A549 (cell line): ENCODE data around the gene TSR3. TPM values are rescaled to one million over a fixed set of nuclear protein-coding genes. Genes with fewer than 3 reads are reported as not detected.

Source experiments
- ATAC-seq, 2 experiments: fragments of 200-7000 bp in 1 of 2; fragments of >200 bp in 1 of 2; cut with Nextera tagmentation in 1 of 2; cut with Tn5 transposase in 1 of 2; 3 replicates each; pipeline versions ENCODE4 v1.8.0 to v1.9.1; 2018 to 2020; ENCODE audit warnings: mild to moderate bottlenecking in 1 of 2, moderate library complexity in 1 of 2
- CTCF ChIA-PET: fragments of 300-600 bp; sonication (Branson Sonifier 250); formaldehyde crosslinking; extraction: SDS; loops from one replicate; lab custom pipeline; 2021; ENCODE audit warnings: antibody characterized with exemption, inconsistent platforms; lab: Yijun Ruan, JAX
- POLR2A ChIA-PET: fragments of 350-600 bp; formaldehyde crosslinking; extraction: SDS; loops from one replicate; lab custom pipeline; 2021; ENCODE audit warnings: antibody characterized with exemption, inconsistent platforms; lab: Yijun Ruan, JAX
- DNase-seq, 2 experiments: peaks; one replicate each; pipeline versions ENCODE4 v3.0.0 to v3.0.0-alpha.2; 2011 to 2016; ENCODE audit warnings: low read depth in 1 of 2, low spot score in 1 of 2
- FAIRE-seq: peaks from 2 replicates; lab custom pipeline; 2011; peaks lifted over from hg19 to GRCh38; lab: Jason Lieb, UNC
- H3K27ac ChIP-seq, 2 experiments: fragments of >200 bp; sonication (Bioruptor Twin); formaldehyde crosslinking; 3 replicates each; pipeline ENCODE4 v1.5.1; 2016 to 2017
- H3K4me1 ChIP-seq: fragments of >200 bp; sonication (Bioruptor Twin); formaldehyde crosslinking; 3 replicates; pipeline ENCODE4 v1.6.1; 2016
- H3K4me2 ChIP-seq: fragments of >200 bp; sonication (Bioruptor Twin); formaldehyde crosslinking; 3 replicates; pipeline ENCODE4 v1.6.1; 2016
- H3K4me3 ChIP-seq: fragments of >200 bp; sonication (Bioruptor Twin); formaldehyde crosslinking; 3 replicates; pipeline ENCODE4 v1.5.1; 2016
- H3K9me3 ChIP-seq: fragments of >200 bp; sonication (Bioruptor Twin); formaldehyde crosslinking; 3 replicates; pipeline ENCODE4 v1.6.1; 2016
- ATOH8 ChIP-seq: fragments of 250-450 bp; sonication (Bioruptor Pico); IDR thresholded peaks from 2 replicates; pipeline ENCODE4 v1.5.0; 2020; ENCODE audit warnings: low read depth, mild to moderate bottlenecking, moderate library complexity
- BHLHE40 ChIP-seq: IDR thresholded peaks from 2 replicates; pipeline ENCODE4 v1.6.1; 2012; ENCODE audit warnings: low read depth, low read length, inconsistent platforms
- CBX8 ChIP-seq: fragments of 200-600 bp; sonication (generic); IDR thresholded peaks from 2 replicates; pipeline ENCODE4 v1.6.1; 2016
- EHF ChIP-seq: fragments of 250-450 bp; sonication (Bioruptor Pico); IDR thresholded peaks from 2 replicates; pipeline ENCODE4 v1.5.0; 2020; ENCODE audit warnings: mild to moderate bottlenecking
- EHMT2 ChIP-seq: fragments of 200-600 bp; sonication (generic); IDR thresholded peaks from 2 replicates; pipeline ENCODE4 v1.6.1; 2016; ENCODE audit warnings: antibody characterized with exemption, low read depth, mild to moderate bottlenecking, moderate library complexity
- EP300 ChIP-seq, 2 experiments: fragments of >200 bp; sonication (Bioruptor Twin); formaldehyde crosslinking; IDR thresholded peaks; 2 replicates in 1 of 2; 3 replicates in 1 of 2; pipeline ENCODE4 v1.6.1; 2016 to 2017
- FOXS1 ChIP-seq: fragments of 250-450 bp; sonication (Bioruptor Pico); IDR thresholded peaks from 2 replicates; pipeline ENCODE4 v1.5.0; 2020; ENCODE audit warnings: mild to moderate bottlenecking, moderate library complexity
- HDAC2 ChIP-seq: fragments of 200-600 bp; sonication (generic); IDR thresholded peaks from 2 replicates; pipeline ENCODE4 v1.6.1; 2016
- HOXB13 ChIP-seq: fragments of 250-450 bp; sonication (Bioruptor Pico); IDR thresholded peaks from 2 replicates; pipeline ENCODE4 v1.5.0; 2020; ENCODE audit warnings: low read depth, mild to moderate bottlenecking, moderate library complexity
- HOXB5 ChIP-seq: fragments of 250-450 bp; sonication (Bioruptor Pico); IDR thresholded peaks from 2 replicates; pipeline ENCODE4 v1.5.0; 2020; ENCODE audit warnings: mild to moderate bottlenecking, moderate library complexity
- JUN ChIP-seq, 2 experiments: fragments of >200 bp; sonication (Bioruptor Twin); formaldehyde crosslinking; IDR thresholded peaks; 2 replicates in 1 of 2; 3 replicates in 1 of 2; pipeline ENCODE4 v1.6.1; 2016 to 2017
- KDM1A ChIP-seq: fragments of 200-600 bp; sonication (generic); IDR thresholded peaks from 2 replicates; pipeline ENCODE4 v1.6.1; 2016; ENCODE audit warnings: low read depth, mild to moderate bottlenecking
- KDM5A ChIP-seq: fragments of 200-600 bp; sonication (generic); IDR thresholded peaks from 2 replicates; pipeline ENCODE4 v1.6.1; 2016; ENCODE audit warnings: antibody characterized with exemption, mild to moderate bottlenecking
- MAFK ChIP-seq: fragments of 450-650 bp; IDR thresholded peaks from 2 replicates; pipeline ENCODE4 v1.6.1; 2014; ENCODE audit not compliant: partially characterized antibody
- MAX ChIP-seq: IDR thresholded peaks from 2 replicates; pipeline ENCODE4 v1.6.1; 2012
- MYC ChIP-seq: IDR thresholded peaks from 2 replicates; pipeline ENCODE4 v1.6.1; 2012; ENCODE audit warnings: mild to moderate bottlenecking, inconsistent platforms, low read length, improper control_type of control experiment, borderline replicate concordance
- NPAS2 ChIP-seq: fragments of 250-450 bp; sonication (Bioruptor Pico); IDR thresholded peaks from 2 replicates; pipeline ENCODE4 v1.8.0; 2022; ENCODE audit warnings: mild to moderate bottlenecking, moderate library complexity, borderline replicate concordance
- NR3C1 ChIP-seq: fragments of >200 bp; sonication (Bioruptor Twin); formaldehyde crosslinking; IDR thresholded peaks from 3 replicates; pipeline ENCODE4 v1.6.1; 2017
- PBX3 ChIP-seq: IDR thresholded peaks from 2 replicates; pipeline ENCODE4 v1.6.1; 2012
- PHF8 ChIP-seq: fragments of 200-600 bp; sonication (generic); IDR thresholded peaks from 2 replicates; pipeline ENCODE4 v1.6.1; 2016; ENCODE audit warnings: low read depth, mild to moderate bottlenecking, antibody characterized with exemption, moderate library complexity, borderline replicate concordance
- POLR2A ChIP-seq: IDR thresholded peaks from 2 replicates; pipeline ENCODE4 v1.6.1; 2012; ENCODE audit warnings: mild to moderate bottlenecking, low read length
- RARB ChIP-seq: fragments of 250-450 bp; sonication (Bioruptor Pico); IDR thresholded peaks from 2 replicates; pipeline ENCODE4 v1.8.0; 2021; ENCODE audit warnings: mild to moderate bottlenecking, moderate library complexity
- RNF2 ChIP-seq: fragments of 200-600 bp; sonication (generic); IDR thresholded peaks from 2 replicates; pipeline ENCODE4 v1.6.1; 2016; ENCODE audit warnings: low read depth, mild to moderate bottlenecking, antibody characterized with exemption, moderate library complexity, borderline replicate concordance
- TFCP2L1 ChIP-seq: fragments of 250-450 bp; sonication (Bioruptor Pico); IDR thresholded peaks from 2 replicates; pipeline ENCODE4 v1.5.0; 2021; ENCODE audit warnings: mild to moderate bottlenecking
- TP53 ChIP-seq: fragments of 250-450 bp; sonication (Bioruptor Pico); IDR thresholded peaks from 2 replicates; pipeline ENCODE4 v1.5.0; 2021; ENCODE audit warnings: mild to moderate bottlenecking, moderate library complexity
- ZC3H11A ChIP-seq: fragments of 450-650 bp; IDR thresholded peaks from 2 replicates; pipeline ENCODE4 v1.6.1; 2014; ENCODE audit warnings: antibody characterized with exemption, mild to moderate bottlenecking
- ZFP36 ChIP-seq: fragments of 450-650 bp; IDR thresholded peaks from 2 replicates; pipeline ENCODE4 v1.6.1; 2014; ENCODE audit warnings: borderline replicate concordance; ENCODE audit not compliant: partially characterized antibody
- ZNF302 ChIP-seq: fragments of 250-450 bp; sonication (Bioruptor Pico); IDR thresholded peaks from 2 replicates; pipeline ENCODE4 v1.9.0; 2021; ENCODE audit warnings: inconsistent platforms, mild to moderate bottlenecking, moderate library complexity
- ZSCAN20 ChIP-seq: fragments of 250-450 bp; sonication (Bioruptor Pico); IDR thresholded peaks from 2 replicates; pipeline ENCODE4 v1.8.0; 2022; ENCODE audit warnings: mild to moderate bottlenecking, moderate library complexity
- whole genome bisulfite sequencing: methylation state at CpG from one replicate; pipeline ENCODE4 v1.1.6; 2017; ENCODE audit errors: missing lambda C conversion rate; 5-methylcytosine and 5-hydroxymethylcytosine counted together
- polyA plus RNA-seq, 4 experiments: library from polyadenylated mRNA; depleted of rRNA in 3 of 4; stranded (reverse); fragments of >200 nt; fragmentation: RNase III in 1 of 4; extraction: RNeasy Plus Mini Kit Qiagen cat#74134 plus additional on column Dnase treatment in 1 of 4; gene quantifications; 2 replicates in 3 of 4; 3 replicates in 1 of 4; pipeline ENCODE4 v1.2.3, GENCODE V29; 2011 to 2017
- TF ChIP-seq, protein P1 (sequence below): fragments of 450-650 bp; IDR thresholded peaks from 2 replicates; pipeline ENCODE4 v1.6.1; 2014; ENCODE audit warnings: antibody characterized with exemption

TSR3 gene
- polyA plus RNA-seq, 2 of the 4 experiments (the other 2 are of a cell fraction), result 32.6 to 52.3 TPM

- H3K4me1 ChIP-seq, result no peaks in the 10 kb centered on the region
- H3K9me3 ChIP-seq, result no peaks in the 10 kb centered on the region
- H3K27ac ChIP-seq, result no peak overlapping the region
- DNase-seq, result no peak
- no peak for ATAC-seq
- FAIRE-seq, result no peak
- no peak for TF ChIP-seq HOXB13
- TF ChIP-seq RARB, result no peak
- TF ChIP-seq NR3C1, result no peak
- no peak for TF ChIP-seq TP53 (CRISPR knock-in tag)
- TF ChIP-seq EP300 (IDR thresholded peaks at IDR 0.05), result no peak
- no peak for TF ChIP-seq ATOH8 (CRISPR knock-in tag)
- no peak for TF ChIP-seq EHF (CRISPR knock-in tag)
- TF ChIP-seq EHMT2, result no peak
- no peak for TF ChIP-seq MAX
- no peak for TF ChIP-seq ZFP36
- TF ChIP-seq, protein P1, sequence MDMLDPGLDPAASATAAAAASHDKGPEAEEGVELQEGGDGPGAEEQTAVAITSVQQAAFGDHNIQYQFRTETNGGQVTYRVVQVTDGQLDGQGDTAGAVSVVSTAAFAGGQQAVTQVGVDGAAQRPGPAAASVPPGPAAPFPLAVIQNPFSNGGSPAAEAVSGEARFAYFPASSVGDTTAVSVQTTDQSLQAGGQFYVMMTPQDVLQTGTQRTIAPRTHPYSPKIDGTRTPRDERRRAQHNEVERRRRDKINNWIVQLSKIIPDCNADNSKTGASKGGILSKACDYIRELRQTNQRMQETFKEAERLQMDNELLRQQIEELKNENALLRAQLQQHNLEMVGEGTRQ, result no peak
- no peak for TF ChIP-seq KDM5A
- TF ChIP-seq MYC, result no peak
- TF ChIP-seq TFCP2L1 (CRISPR knock-in tag), result no peak
- TF ChIP-seq ZSCAN20, result no peak
- TF ChIP-seq NPAS2 (CRISPR knock-in tag), result no peak
- ChIA-PET POLR2A (no interaction called here), CTCF (interaction anchor here (0.5 to 1.5 kb wide), 3 partner anchors 9 to 341 kb away, joined by 3 to 5 read pairs (median 4); no protein-coding TSS in a partner anchor)
- no peak overlapping the region for H3K4me3 ChIP-seq
- 89% methylated on average over 24 of the region's 38 CpGs for WGBS
- no peak overlapping the region for H3K4me2 ChIP-seq
Observed at GRCh38 chr16:1398826-1399581, 47.3 kb upstream of the TSR3 start.

- no peak for TF ChIP-seq RARB
- no peak for TF ChIP-seq CBX8
- no peak for TF ChIP-seq RNF2
- no peak for TF ChIP-seq MAFK
- TF ChIP-seq MYC, result no peak
- TF ChIP-seq POLR2A, result no peak
- TF ChIP-seq ZC3H11A, result no peak
- no peak for TF ChIP-seq JUN (IDR thresholded peaks at IDR 0.05)
- no peak for TF ChIP-seq BHLHE40
- TF ChIP-seq HOXB5, result no peak
- TF ChIP-seq FOXS1 (CRISPR knock-in tag), result no peak
- no peak for TF ChIP-seq KDM5A
- TF ChIP-seq KDM1A, result no peak
- no peak for TF ChIP-seq HDAC2
- TF ChIP-seq PBX3, result no peak
- no peak for TF ChIP-seq PHF8
- no peak for TF ChIP-seq ZNF302 (CRISPR knock-in tag)
- Histone ChIP-seq H3K4me1 (no peaks in the 10 kb centered on the region), H3K4me2 (no peak overlapping the region), H3K4me3 (no peak overlapping the region), H3K9me3 (no peaks in the 10 kb centered on the region), H3K27ac (no peak overlapping the region)
- no peak for DNase-seq
- WGBS, result 88% methylated on average over 9 of the region's 9 CpGs
- ChIA-PET POLR2A (no interaction called here), CTCF (interaction anchor here (0.5 to 1.5 kb wide), 4 partner anchors 10 to 341 kb away, joined by 3 to 5 read pairs (median 4); no protein-coding TSS in a partner anchor)
- ATAC-seq, result no peak
- no peak for FAIRE-seq
Observed at GRCh38 chr16:1398351-1398750, 46.7 kb upstream of the TSR3 start.
